ENCODE measurements around the gene SOHLH2. TPM values are rescaled to one million over a fixed set of nuclear protein-coding genes. Genes with fewer than 3 reads are reported as not detected.

The SOHLH2 gene
- total RNA-seq, 2 experiments from 2014 or later = not detected

GRCh38 chr13:36251526-36251925 lies 37.2 kb upstream of the SOHLH2 start:
- Histone ChIP-seq H3K79me2 (ENCODE audit: insufficient read depth, low read depth, low read length) (no peaks in the 10 kb centered on the region), H3K4me2 (ENCODE audit: low read length) (no peak overlapping the region), H2AFZ (ENCODE audit: low read length) (no peak overlapping the region), H3K27ac (ENCODE audit: low read depth, low read length, poor library complexity, severe bottlenecking) (no peak overlapping the region), H3K9me2 (ENCODE audit: insufficient read depth, low read length) (no peaks in the 10 kb centered on the region), H3K4me3 (ENCODE audit: low read depth, low read length, poor library complexity, severe bottlenecking) (no peak overlapping the region), H3K4me1 (ENCODE audit: insufficient read depth, low read length, poor library complexity, severe bottlenecking) (no peaks in the 10 kb centered on the region), H3K9me3 (ENCODE audit: low read length) (no peaks in the 10 kb centered on the region), H4K20me1 (ENCODE audit: insufficient read depth, low read length) (no peaks in the 10 kb centered on the region), H3K36me3 (ENCODE audit: insufficient read depth, low read length) (no peaks in the 10 kb centered on the region)
- CTCF ChIA-PET (ENCODE audit: unreplicated experiment) = no interaction called here
- POLR2A ChIA-PET = interaction anchor here (0.8 kb wide), 1 partner anchor 10 kb away, joined by 3 read pairs; no protein-coding TSS in a partner anchor
- no peak for DNase-seq (ENCODE audit: low spot score)
- BruUV-seq (replicated peaks) = no TSS peak
- intact Hi-C loops (cut with micrococcal nuclease; ENCODE audit: unreplicated experiment) = no loop called here
- TF ChIP-seq EZH2phosphoT487 (IDR thresholded peaks at IDR 0.05; ENCODE audit: borderline replicate concordance, low read depth, low read length) (no peak), CTCF (conservative IDR thresholded peaks at IDR 0.05; ENCODE audit: low read length) (no peak)

- no peak overlapping the region for H3K4me2 ChIP-seq (ENCODE audit: low read length)
- BruUV-seq (replicated peaks) = no TSS peak
- no peak for DNase-seq (ENCODE audit: low spot score)
- intact Hi-C loops (cut with micrococcal nuclease; ENCODE audit: unreplicated experiment) = no loop called here
- no peaks in the 10 kb centered on the region for H3K9me3 ChIP-seq (ENCODE audit: low read length)
- no peak overlapping the region for H2AFZ ChIP-seq (ENCODE audit: low read length)
- H3K36me3 ChIP-seq (ENCODE audit: insufficient read depth, low read length) = no peaks in the 10 kb centered on the region
- no peak overlapping the region for H3K4me3 ChIP-seq (ENCODE audit: low read depth, low read length, poor library complexity, severe bottlenecking)
- H3K27ac ChIP-seq (ENCODE audit: low read depth, low read length, poor library complexity, severe bottlenecking) = no peak overlapping the region
- TF ChIP-seq EZH2phosphoT487 (IDR thresholded peaks at IDR 0.05; ENCODE audit: borderline replicate concordance, low read depth, low read length) = no peak
- TF ChIP-seq CTCF (conservative IDR thresholded peaks at IDR 0.05; ENCODE audit: low read length) = no peak
- ChIA-PET POLR2A (interaction anchor here (0.8 to 1.0 kb wide), 2 partner anchors 10 to 14 kb away, joined by 3 read pairs; no protein-coding TSS in a partner anchor), CTCF (ENCODE audit: unreplicated experiment) (no interaction called here)
- H3K9me2 ChIP-seq (ENCODE audit: insufficient read depth, low read length) = no peaks in the 10 kb centered on the region
- H3K79me2 ChIP-seq (ENCODE audit: insufficient read depth, low read depth, low read length) = no peaks in the 10 kb centered on the region
- H3K4me1 ChIP-seq (ENCODE audit: insufficient read depth, low read length, poor library complexity, severe bottlenecking) = no peaks in the 10 kb centered on the region
- H4K20me1 ChIP-seq (ENCODE audit: insufficient read depth, low read length) = no peaks in the 10 kb centered on the region
Measured at GRCh38 chr13:36251017-36251416, 36.7 kb upstream of the SOHLH2 start.

GRCh38 chr13:36248700-36249099 lies 34.3 kb upstream of the SOHLH2 start:
- H3K9me3 ChIP-seq (ENCODE audit: low read length) = no peaks in the 10 kb centered on the region
- no peak overlapping the region for H3K4me3 ChIP-seq (ENCODE audit: low read depth, low read length, poor library complexity, severe bottlenecking)
- TF ChIP-seq EZH2phosphoT487 (IDR thresholded peaks at IDR 0.05; ENCODE audit: borderline replicate concordance, low read depth, low read length) (no peak), CTCF (conservative IDR thresholded peaks at IDR 0.05; ENCODE audit: low read length) (no peak)
- no peak for DNase-seq (ENCODE audit: low spot score)
- H3K27ac ChIP-seq (ENCODE audit: low read depth, low read length, poor library complexity, severe bottlenecking) = no peak overlapping the region
- H3K9me2 ChIP-seq (ENCODE audit: insufficient read depth, low read length) = no peaks in the 10 kb centered on the region
- H3K79me2 ChIP-seq (ENCODE audit: insufficient read depth, low read depth, low read length) = no peaks in the 10 kb centered on the region
- intact Hi-C loops (cut with micrococcal nuclease; ENCODE audit: unreplicated experiment) = no loop called here
- no peaks in the 10 kb centered on the region for H3K36me3 ChIP-seq (ENCODE audit: insufficient read depth, low read length)
- H2AFZ ChIP-seq (ENCODE audit: low read length) = no peak overlapping the region
- no TSS peak for BruUV-seq (replicated peaks)
- H3K4me1 ChIP-seq (ENCODE audit: insufficient read depth, low read length, poor library complexity, severe bottlenecking) = no peaks in the 10 kb centered on the region
- no peaks in the 10 kb centered on the region for H4K20me1 ChIP-seq (ENCODE audit: insufficient read depth, low read length)
- ChIA-PET POLR2A (no interaction called here), CTCF (ENCODE audit: unreplicated experiment) (no interaction called here)
- H3K4me2 ChIP-seq (ENCODE audit: low read length) = no peak overlapping the region
